ENCODE results near the gene MDFI. TPM values are rescaled to one million over a fixed set of nuclear protein-coding genes. Genes with fewer than 3 reads are reported as not detected.

Gene MDFI
- polyA plus RNA-seq, 1 experiment, result not detected

GRCh38 chr6:41637194-41638001, 870 bp upstream of the MDFI start:
- Histone ChIP-seq H3K36me3 (ENCODE audit: control insufficient read depth, insufficient read depth, low read length) (no peaks in the 10 kb centered on the region), H3K4me3 (ENCODE audit: low read depth, low read length) (no peak overlapping the region), H3K27me3 (ENCODE audit: control insufficient read depth, insufficient read depth, low read length) (peaks cover 56% of the 10 kb centered on the region)
- DNase-seq (ENCODE audit: low read depth), result no peak
- POLR2A ChIA-PET, result no interaction called here
- TF ChIP-seq, protein P1, sequence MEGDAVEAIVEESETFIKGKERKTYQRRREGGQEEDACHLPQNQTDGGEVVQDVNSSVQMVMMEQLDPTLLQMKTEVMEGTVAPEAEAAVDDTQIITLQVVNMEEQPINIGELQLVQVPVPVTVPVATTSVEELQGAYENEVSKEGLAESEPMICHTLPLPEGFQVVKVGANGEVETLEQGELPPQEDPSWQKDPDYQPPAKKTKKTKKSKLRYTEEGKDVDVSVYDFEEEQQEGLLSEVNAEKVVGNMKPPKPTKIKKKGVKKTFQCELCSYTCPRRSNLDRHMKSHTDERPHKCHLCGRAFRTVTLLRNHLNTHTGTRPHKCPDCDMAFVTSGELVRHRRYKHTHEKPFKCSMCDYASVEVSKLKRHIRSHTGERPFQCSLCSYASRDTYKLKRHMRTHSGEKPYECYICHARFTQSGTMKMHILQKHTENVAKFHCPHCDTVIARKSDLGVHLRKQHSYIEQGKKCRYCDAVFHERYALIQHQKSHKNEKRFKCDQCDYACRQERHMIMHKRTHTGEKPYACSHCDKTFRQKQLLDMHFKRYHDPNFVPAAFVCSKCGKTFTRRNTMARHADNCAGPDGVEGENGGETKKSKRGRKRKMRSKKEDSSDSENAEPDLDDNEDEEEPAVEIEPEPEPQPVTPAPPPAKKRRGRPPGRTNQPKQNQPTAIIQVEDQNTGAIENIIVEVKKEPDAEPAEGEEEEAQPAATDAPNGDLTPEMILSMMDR (IDR thresholded peaks at IDR 0.05; ENCODE audit: insufficient read depth, low read depth, low read length), result no peak
- CTCF ChIA-PET, result interaction anchor here (1.0 kb wide), 3 partner anchors 18 to 46 kb away, joined by 3 read pairs; no protein-coding TSS in a partner anchor

GRCh38 chr6:41638935-41639808, 904 bp downstream of the MDFI start:
- TF ChIP-seq, protein P1 (IDR thresholded peaks at IDR 0.05; ENCODE audit: insufficient read depth, low read depth, low read length), result no peak
- peaks cover 64% of the 10 kb centered on the region for H3K27me3 ChIP-seq (ENCODE audit: control insufficient read depth, insufficient read depth, low read length)
- H3K4me3 ChIP-seq (ENCODE audit: low read depth, low read length), result no peak overlapping the region
- ChIA-PET CTCF (no interaction called here), POLR2A (no interaction called here)
- no peak for DNase-seq (ENCODE audit: low read depth)
- no peaks in the 10 kb centered on the region for H3K36me3 ChIP-seq (ENCODE audit: control insufficient read depth, insufficient read depth, low read length)

GRCh38 chr6:41639809-41640371, 1.6 kb downstream of the MDFI start:
- Histone ChIP-seq H3K36me3 (ENCODE audit: control insufficient read depth, insufficient read depth, low read length) (no peaks in the 10 kb centered on the region), H3K27me3 (ENCODE audit: control insufficient read depth, insufficient read depth, low read length) (peaks cover 62% of the 10 kb centered on the region), H3K4me3 (ENCODE audit: low read depth, low read length) (no peak overlapping the region)
- POLR2A ChIA-PET, result no interaction called here
- no peak for DNase-seq (ENCODE audit: low read depth)
- TF ChIP-seq, protein P1 (IDR thresholded peaks at IDR 0.05; ENCODE audit: insufficient read depth, low read depth, low read length), result no peak
- CTCF ChIA-PET, result no interaction called here

GRCh38 chr6:41640426-41640825, 2.2 kb downstream of the MDFI start:
- Histone ChIP-seq H3K27me3 (ENCODE audit: control insufficient read depth, insufficient read depth, low read length) (peaks cover 59% of the 10 kb centered on the region), H3K36me3 (ENCODE audit: control insufficient read depth, insufficient read depth, low read length) (no peaks in the 10 kb centered on the region), H3K4me3 (ENCODE audit: low read depth, low read length) (no peak overlapping the region)
- no peak for DNase-seq (ENCODE audit: low read depth)
- ChIA-PET CTCF (no interaction called here), POLR2A (no interaction called here)
- TF ChIP-seq, protein P1 (IDR thresholded peaks at IDR 0.05; ENCODE audit: insufficient read depth, low read depth, low read length), result no peak
